ENCODE measurements around the gene KNDC1.

GRCh38 chr10:133127291-133128125, 32.5 kb upstream of the KNDC1 start:
- no peak for TF ChIP-seq CTCF (IDR thresholded peaks at IDR 0.05; ENCODE audit: low read depth, low read length)
- TF ChIP-seq EZH2phosphoT487 (IDR thresholded peaks at IDR 0.05; ENCODE audit: low read depth) = no peak
